NCI-H446 treated with DMSO at 0.1 percent for 48 hours (cell line): ENCODE measurements around the gene IGF1R.

Experiments used
- DNase-seq: peaks from one replicate; lab custom pipeline; 2025; lab: John Stamatoyannopoulos, UW

Gene IGF1R

DNA sequence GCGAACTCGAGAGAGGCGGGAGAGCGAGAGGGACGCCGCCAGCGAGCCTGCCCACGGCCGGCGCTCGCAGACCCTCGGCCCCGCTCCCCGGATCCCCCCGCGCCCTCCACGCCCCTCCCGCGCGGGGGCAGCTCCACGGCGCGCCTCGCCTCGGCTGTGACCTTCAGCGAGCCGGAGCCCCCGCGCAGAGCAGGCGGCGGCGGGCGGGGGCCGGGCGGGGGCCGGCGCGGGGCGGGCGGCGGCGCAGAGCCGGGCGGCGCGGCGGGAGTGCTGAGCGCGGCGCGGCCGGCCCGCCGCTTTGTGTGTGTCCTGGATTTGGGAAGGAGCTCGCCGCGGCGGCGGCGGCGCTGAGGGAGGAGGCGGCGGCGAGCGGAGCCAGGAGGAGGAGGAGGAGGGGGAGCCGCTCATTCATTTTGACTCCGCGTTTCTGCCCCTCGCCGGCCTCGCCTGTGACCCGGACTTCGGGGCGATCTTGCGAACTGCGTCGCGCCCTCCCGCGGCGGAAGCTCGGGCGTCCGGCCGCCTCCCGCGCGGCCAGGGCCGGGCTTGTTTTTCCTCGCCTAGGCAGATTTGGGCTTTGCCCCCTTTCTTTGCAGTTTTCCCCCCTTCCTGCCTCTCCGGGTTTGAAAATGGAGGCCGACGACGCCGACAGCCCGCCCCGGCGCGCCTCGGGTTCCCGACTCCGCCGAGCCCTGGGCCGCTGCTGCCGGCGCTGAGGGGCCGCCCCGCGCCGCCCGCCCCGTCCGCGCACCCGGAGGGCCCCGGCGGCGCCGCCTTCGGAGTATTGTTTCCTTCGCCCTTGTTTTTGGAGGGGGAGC is 524 bp downstream of the IGF1R start:
- DNase-seq = peak; percentile 5

DNA sequence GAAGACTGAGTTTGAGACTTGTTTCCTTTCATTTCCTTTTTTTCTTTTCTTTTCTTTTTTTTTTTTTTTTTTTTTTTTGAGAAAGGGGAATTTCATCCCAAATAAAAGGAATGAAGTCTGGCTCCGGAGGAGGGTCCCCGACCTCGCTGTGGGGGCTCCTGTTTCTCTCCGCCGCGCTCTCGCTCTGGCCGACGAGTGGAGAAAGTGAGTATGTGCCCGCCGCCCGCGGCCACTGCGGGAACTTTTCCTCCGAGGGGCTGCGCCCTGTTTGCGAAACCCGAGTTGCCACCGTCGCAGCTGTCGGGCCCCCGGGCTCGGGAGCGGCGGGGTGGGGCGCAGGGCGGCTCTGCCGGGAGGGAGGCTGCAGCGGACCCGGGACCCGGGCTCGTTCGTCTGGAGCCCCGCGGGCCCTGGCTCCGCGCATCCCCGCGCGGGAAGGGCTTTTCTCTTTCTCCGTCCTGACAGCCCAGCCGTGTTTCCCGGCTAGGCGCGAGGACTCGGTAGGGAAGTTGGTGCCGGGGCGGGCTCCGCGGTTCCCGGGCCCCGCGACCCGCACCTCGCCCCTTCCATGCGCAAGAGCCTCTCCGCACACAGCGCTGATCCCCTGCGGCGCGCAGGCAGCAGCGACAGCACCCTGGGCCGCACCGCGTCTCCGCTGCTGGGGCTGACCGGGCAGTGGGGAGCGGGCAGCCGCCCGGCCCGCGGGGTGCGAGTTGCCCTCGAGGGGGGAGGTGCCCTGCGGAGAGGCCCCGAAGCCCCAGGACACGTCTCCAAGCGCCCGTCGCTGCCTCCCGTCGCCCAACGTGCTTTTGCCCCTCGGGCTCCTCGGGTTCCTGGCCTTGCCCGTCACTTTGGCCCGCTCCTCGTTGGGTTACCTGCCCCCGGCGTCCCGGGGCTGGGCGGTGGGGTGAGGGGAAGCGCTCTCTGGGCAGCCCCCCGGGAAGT is 1.4 kb downstream of the IGF1R start:
- DNase-seq = no peak

DNA sequence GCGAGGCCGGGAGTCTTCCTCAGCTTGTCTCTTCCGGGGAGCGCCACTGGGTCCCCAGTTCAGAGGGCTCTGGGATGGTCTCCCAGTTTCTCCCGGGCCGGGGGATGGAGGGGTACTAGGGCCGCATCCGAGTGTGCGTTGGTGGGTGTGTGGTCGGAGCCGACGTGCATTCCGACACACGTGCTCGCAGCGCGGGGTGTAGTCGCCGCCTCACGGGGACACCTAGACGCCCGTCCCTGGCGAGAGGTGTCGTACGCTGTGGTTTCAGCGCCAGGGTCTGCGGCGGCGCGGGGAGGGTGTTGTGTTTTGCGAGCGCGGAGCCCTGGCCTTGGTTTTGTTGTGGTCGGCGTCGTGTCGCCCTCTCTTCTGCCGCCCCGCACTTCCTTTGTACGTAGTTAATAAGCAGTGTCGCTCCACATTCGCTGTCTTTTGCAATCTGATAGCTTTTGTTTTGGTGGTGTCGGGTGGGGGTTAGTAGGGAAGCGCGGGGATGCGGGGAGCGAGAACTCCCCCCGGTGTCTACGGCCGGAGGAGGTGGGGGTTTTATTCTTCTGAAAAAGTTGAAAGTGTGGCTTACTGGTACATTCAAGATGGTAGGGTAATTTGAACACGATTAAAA is 2.2 kb downstream of the IGF1R start:
- DNase-seq = no peak

DNA sequence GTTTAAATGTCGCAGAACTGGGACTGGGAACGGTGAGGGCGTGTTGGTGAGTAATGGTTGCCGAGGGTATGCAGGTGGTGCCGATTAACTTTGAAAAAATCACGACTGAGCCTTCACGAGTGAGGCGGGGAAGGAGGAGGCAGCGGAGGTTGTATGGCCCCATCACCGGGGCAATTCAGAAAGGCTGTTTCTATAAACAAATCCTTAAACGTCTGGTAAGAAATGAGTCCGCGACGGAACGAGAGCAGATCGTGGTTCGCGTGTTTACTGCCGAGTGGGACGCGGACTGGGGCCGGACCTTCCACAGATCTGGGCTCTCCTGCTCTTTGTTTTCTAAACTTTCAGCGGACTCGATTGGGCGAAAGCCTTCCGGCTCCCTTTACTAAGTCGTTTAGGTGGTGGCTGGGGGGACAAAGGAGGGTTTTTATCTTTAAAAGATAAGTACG is 2.7 kb downstream of the IGF1R start:
- DNase-seq = no peak

DNA sequence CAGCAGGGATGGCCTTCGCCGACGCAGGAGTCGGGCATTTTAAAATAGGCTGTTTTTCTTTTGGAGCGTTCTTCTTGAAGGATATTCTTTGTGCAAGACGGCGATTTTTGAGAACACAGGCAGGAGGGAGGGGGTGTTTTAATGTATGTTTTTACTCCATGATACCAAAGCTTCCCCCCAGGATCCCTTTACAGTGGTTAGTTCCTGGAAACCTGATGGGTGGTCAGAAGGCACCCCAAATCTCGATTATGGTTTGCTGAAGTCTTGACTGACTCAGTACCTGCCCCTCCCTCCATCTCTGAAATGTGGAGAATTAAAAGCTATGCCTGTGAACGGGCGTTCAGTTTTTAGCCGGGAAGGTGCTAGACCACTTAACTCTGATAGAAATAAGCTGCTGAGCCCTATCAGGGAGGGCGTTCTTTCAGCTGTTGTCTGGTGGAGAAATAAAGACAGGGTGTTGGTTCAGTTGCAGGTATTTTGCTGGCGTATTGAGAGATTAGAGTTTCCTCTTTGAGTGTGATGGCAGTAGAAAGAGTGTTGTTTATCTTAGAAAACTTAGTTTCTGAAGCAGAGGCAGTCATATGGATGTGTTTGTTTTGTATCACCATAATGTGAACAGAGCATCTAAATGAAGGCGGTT is 3.4 kb downstream of the IGF1R start:
- DNase-seq = no peak

DNA sequence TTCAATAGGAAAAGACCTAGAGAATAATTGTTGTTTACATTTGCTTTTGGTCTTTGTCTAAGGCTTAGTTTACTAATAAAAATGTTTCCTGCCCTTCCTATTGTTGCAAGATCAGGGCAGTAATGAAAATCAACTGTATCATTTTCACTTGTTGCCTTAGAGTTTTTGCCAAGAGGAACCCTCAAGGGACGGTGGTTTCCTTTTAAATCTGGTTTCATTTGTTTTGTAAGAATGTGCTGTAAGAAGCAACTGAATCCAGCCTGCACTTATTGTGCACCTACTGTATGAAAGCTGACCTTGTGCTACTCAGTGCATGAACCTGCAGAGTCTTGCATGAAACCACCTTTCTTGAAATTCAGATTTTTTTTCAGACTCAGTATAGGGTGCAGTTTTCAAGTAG is 5.3 kb downstream of the IGF1R start:
- DNase-seq = no peak

DNA sequence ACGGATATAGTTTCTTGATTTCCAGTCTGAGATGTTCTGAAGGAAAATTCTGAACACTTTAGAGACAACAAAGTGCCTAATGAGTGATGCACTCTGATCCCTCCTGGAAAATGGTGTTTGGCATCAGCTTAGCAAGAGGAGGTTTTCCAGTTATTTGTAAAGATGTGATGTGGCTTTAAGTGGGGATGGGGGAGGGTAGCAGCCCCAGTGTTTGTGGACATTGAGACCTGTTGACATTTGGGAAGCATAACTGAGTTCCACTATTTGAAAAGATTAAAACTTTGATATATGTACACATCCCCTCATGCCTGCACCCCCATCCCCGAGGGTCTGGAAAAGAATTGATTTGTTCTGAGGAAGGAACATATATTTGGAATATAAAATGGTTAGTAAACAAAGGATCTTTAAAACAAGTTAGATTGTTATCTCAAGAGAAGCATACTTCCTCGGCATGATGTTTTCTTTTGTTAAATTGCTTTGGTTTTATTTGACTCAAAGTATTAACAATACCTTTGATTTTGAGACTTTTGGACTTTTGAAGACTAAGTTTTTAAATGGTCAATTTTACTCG is 6.5 kb downstream of the IGF1R start:
- DNase-seq = no peak

DNA sequence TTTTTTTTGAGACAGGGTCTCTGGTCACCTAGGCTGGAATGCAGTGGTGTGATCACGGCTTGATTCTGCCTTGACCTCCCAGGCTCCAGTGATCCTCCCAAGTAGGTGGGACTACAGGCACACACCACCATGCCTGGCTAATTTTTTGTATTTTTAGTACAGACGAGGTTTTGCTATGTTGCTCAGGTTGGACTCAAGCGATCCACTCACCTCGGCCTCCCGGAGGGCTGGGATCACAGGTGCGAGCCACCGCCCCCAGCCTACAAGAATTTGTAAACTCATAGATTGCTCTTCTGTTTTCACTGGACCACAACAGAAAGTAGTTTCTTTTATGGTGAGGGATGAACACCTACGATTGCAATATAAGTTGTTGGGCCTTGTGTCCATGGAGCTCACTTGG is 7.4 kb downstream of the IGF1R start:
- no peak for DNase-seq

DNA sequence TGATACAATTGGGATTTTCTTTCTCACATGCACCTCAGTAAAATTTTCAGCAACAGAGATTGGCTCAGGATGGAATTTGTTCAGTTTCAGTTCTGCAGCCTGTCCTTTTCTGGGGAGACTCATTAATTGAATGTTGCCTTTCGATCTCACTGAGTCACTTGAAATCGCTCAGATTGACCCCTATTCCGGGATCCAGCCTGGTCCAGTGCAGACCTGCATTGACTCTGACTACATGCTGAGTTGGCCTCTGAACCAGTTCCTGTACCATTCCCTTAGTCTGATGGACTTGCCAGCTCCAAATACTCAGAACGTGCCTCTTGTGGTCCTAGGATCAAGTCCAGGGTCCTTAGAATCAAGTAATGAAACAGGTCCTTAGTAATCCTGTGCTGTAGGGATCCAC is 9.4 kb downstream of the IGF1R start:
- no peak for DNase-seq

DNA sequence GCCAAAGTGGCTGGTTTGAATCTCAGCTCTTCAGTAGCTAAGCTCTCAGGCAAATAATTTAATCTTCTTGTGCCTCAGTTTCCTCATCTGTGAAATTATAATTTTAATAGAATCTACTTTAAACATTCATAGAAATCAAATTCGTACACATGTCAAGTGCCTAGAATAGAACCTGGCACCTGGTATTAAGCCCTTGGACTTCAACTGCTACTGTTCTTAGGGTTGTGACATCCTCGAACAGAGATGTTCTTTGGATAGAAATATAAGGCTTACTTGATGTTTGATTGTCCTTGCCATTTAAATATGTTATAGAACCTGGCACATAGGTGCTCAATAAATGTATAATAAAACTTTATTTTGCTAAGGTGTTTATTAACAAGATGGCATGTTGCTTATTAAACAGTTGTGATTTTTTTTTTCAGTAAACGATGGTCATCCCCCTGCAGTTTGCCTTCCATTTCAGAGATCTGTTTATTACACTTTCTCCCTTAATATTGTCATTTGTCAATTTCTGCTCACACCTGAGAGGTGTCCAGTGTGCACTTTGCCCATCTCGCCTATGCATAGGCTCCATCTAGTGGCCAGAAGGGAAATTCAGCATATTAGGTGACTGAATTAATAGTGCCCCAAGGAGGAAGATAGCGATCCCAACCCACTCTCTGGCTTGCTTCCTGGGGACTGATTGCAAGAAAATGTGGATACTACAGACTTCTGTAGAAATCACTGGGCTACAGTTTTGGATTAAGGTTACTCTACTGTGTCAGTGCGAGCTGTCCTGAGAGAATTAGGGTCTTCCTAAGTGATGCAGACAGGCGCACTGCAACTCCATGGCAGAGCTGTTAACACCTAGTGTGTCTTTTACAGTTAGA is 10.7 kb downstream of the IGF1R start:
- DNase-seq = no peak

DNA sequence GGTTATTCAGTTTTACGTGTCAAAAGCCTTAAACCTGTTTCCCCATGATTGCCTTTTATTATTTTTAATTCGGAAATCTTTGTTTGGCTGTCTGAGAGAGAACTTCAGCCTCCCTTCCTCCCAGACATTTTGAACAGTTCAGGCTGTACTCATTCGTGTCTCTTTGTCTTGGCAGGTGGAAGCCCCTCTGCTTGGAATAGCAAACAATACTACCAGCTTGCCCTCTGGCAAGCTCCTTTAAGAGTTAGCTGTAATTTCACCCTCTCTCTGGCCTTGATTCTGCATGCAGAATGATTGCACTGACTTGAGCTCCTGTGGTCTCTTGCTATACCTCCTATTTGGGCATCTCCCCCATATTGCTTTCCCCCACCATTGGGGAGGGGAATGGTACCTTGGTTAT is 11.7 kb downstream of the IGF1R start:
- DNase-seq = no peak

DNA sequence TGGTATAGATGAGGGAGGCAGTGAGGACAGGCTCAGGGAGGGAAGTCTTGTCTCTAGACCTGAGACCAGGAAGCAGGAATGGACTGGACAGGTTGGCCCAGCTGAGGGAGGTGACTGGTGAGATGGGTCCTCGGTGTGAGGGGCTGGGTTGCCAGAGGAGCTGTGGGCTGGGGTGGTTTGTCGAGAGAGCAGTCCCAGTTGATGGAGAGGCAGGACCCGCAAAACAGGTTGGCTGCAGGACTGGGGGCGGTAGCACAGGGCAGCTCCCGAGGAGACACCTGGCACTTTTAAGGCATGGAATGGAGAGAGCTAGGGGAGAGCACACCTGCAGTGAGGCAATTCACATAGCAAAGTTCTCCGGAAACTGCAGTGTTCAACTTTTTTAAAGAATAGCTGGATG is 14.7 kb downstream of the IGF1R start:
- DNase-seq = no peak

DNA sequence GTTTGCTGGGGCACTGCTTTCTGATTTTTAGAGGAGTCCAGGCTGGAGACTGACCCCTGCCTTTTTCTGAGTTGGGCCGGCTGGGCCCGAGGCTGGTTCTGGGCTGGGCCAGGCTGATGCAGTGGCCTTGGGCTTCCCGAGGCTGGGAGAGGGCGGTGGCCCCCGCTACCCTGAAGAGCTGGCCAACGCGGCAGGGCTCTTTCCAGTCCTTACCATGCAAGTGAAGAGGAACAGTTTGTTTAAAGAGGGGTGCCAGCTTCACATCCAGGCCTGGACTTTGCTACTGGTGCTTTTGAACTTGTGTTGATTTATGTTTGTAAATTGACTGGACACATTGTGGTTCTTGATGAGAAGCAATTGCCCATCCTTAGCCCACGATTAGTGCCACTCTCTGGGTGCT is 15.3 kb downstream of the IGF1R start:
- no peak for DNase-seq

DNA sequence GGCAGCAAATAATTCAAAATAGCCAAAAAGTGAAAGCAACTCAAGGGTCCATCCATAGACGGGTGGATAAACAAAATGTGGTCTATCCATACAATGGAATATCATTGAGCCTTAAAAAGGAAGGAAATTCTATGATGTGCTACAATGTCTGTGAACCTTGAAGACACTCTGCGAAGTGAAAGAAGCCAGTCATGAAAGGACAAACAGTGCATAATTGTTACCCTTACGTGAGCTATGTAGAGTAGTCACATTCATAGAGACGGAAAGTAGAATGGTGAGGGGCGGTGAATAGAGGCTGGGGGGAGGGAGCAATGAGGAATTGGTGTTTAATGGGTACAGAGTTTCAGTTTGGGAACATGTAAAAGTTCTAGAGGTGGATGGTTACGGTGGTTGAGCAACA is 18.1 kb downstream of the IGF1R start:
- no peak for DNase-seq

DNA sequence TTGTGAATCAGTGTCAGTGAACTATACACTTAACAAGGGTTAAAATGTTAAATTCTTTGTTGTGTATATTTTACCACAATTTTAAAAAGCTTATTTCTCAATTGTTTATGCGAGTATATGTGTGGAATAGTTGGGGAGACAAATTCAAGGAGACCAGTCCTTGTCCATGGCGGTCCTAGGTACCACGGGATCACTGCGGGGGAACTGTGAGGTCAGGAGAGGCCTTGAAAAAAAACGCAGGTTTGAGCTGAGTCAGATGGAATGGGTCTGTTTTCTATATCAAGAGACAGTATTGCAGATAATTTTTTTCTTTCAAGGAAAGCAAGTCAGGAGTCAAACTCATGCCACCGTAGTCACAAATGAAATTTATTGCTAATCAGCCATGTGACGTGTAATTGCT is 18.5 kb downstream of the IGF1R start:
- DNase-seq = no peak

DNA sequence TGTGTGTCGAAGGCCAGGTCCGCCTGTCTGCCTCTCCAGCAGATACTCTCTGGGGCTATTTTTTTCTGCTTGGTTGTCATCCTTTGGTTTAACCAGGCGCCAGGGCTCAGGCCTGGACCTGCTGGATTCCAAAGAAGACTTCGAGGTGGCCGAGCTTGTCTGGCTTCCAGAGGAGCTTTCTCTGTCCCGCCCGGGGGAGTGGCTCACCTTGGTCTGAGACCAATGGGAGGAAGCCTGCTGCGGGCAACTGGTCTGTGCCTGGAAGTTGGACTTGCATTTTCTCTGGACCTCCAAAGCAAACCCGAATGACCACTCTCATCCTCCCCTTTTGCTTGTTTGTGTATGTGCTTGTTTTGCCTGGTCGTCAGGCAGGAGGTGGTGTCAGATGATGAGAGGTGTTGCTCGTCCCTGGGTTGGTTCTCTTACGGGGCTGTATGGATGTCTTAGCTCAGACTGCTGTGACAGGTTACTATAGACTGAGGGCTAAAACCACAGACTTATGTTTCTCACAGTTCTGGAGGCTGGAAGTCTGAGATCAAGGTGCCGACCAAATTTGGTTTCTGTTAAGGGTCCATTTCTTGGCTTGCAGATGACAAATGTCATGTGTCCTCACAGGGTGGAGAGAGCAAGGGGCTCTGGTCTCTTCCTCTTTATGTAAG is 19.3 kb downstream of the IGF1R start:
- no peak for DNase-seq

DNA sequence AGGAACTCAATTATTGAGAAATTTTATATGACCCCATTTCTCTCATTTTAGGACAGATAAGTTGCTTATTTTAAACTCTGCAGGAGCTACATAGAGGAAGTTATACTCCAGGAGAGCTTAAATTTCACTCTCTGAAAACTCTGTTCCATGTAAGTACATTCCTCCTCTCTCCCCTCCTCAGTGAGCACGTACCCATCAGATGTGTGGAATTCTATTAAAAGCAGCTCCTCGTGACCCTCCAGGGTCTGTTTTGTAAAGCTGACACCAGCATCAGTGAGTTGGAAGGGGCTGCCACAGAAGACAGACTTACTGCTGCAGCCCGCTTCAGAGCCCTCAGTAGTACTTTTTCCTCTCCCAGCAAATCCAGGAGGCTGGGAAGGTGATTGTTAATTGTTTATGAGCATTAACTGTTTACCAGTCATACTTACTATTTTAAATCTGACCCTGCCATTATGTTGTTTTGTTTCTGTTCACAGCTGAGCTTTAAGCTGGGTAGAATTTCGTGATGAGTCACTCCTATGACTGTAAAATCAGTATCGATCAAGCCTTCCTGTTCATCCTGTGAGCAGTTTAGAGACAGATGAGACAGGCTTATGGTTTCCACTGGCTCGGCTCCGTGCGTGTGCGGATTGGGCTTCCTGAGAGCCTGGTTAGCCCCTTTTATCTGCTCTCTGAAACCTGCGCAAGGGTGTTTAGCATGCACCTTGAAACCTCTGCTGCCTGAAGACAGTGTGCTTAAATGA is 20.4 kb downstream of the IGF1R start:
- DNase-seq = no peak

DNA sequence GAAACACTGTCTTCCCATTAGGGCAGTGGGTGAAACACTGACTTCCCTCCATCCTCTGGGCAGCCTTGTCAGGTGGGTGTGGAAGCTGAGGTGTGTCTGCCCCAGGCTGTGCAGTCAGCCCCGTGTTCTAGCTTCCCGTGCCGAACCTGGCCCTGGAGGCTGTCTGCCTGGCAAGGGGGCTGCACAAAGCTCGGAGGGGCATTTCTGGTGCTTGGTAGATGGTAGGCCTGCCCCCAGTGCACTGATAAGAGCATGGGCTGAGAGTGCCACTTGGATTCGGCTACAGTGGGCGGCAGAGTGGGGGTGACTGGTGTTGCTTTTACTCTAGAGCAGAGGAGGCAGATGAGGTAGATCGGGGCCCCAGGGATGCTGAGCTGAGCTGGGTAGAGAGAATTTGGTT is 21.3 kb downstream of the IGF1R start:
- DNase-seq = no peak
